ENCODE data around the gene LAMA2.

The LAMA2 gene

DNA sequence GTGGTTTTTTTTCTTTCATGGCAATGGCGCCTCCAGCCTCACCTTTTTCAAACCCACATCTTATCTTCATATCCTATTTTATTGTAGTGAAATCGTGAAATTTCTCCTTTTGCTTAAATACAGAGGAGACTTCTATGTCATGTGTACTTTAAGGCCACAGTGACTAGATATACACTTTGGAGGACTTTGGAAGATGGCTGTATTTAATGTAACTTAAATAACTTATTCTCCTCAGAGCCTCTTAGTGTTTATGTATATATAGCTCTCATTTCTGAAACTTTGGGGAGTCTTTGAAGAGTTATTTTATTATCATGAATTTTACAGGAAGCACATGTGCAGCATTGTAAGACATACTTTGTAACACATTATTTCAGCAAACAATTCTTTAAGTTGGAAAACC lies 968 bp downstream of the LAMA2 start:
- in situ Hi-C loops (cut with MboI; ENCODE audit: low sequenced_read_pairs, unreplicated experiment) = no loop called here
- no peak for TF ChIP-seq CTCF (IDR thresholded peaks at IDR 0.05; ENCODE audit: borderline replicate concordance, control extremely low read depth, extremely low read depth, insufficient read depth, missing control alignments)
- DNase-seq (ENCODE audit: low spot score) = no peak

DNA sequence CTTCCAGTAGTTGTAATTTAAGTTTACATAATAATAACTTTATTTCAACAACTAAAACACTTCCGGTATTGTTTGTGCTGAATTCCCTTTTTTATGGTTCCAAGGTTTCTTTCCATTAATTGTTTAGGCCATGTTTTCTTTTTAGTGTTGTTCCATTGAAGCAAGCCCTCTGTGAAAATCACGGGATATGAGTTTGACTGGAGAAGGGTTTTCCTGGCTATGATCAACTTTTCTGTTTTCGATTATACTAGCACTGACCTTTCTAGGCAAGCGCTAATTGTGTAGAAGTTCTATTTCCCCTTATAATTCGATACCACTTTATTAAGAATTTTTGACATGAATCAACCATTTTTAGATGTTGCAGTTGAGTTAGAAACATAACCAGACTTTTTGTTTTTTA lies 2.4 kb downstream of the LAMA2 start:
- TF ChIP-seq CTCF (IDR thresholded peaks at IDR 0.05; ENCODE audit: borderline replicate concordance, control extremely low read depth, extremely low read depth, insufficient read depth, missing control alignments) = no peak
- DNase-seq (ENCODE audit: low spot score) = no peak
- in situ Hi-C loops (cut with MboI; ENCODE audit: low sequenced_read_pairs, unreplicated experiment) = no loop called here

GRCh38 chr6:128886706-128887105 lies 3.8 kb downstream of the LAMA2 start:
- in situ Hi-C loops (cut with MboI; ENCODE audit: low sequenced_read_pairs, unreplicated experiment) = no loop called here
- no peak for TF ChIP-seq CTCF (IDR thresholded peaks at IDR 0.05; ENCODE audit: borderline replicate concordance, control extremely low read depth, extremely low read depth, insufficient read depth, missing control alignments)
- no peak for DNase-seq (ENCODE audit: low spot score)

GRCh38 chr6:128888444-128889175 lies 5.7 kb downstream of the LAMA2 start:
- in situ Hi-C loops (cut with MboI; ENCODE audit: low sequenced_read_pairs, unreplicated experiment) = no loop called here
- TF ChIP-seq CTCF (IDR thresholded peaks at IDR 0.05; ENCODE audit: borderline replicate concordance, control extremely low read depth, extremely low read depth, insufficient read depth, missing control alignments) = no peak
- no peak for DNase-seq (ENCODE audit: low spot score)

DNA sequence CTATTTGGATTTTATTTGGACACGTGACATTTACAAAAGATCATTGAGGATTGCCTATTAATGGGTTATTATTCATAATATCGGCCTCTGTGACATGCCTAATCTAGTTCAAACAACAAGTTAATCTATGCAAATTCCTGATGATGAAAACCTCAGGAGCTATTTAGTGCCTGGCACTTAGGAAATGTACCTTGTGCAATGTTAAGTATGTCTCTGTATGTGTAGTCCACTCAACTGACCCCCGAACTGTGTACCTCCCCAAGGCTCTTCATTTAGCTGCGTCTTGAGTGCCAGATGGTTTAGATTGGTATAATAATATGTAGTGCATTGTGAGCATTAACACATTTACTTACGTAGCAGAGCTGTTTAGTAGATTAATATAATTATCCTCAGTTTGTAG lies 6.9 kb downstream of the LAMA2 start:
- no peak for TF ChIP-seq CTCF (IDR thresholded peaks at IDR 0.05; ENCODE audit: borderline replicate concordance, control extremely low read depth, extremely low read depth, insufficient read depth, missing control alignments)
- DNase-seq (ENCODE audit: low spot score) = no peak
- in situ Hi-C loops (cut with MboI; ENCODE audit: low sequenced_read_pairs, unreplicated experiment) = no loop called here

DNA sequence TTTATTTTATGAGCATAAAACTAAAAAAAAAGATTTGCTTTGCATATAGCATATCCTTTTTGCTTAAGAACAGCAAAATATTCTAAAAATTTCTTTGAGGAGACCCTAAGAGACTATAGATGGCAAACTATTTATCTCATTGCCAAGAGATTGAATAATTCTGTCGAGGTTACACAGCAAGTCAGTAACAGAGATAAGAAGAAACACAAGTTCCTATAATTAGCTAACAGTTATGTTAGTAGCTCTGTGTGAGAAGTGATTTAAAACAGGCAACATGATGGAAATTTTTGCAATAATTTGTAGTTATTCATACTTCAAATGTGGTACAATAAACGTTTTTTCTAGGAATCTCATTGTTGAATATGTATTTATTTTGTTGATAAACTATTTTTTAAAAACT lies 9.1 kb downstream of the LAMA2 start:
- TF ChIP-seq CTCF (IDR thresholded peaks at IDR 0.05; ENCODE audit: borderline replicate concordance, control extremely low read depth, extremely low read depth, insufficient read depth, missing control alignments) = no peak
- in situ Hi-C loops (cut with MboI; ENCODE audit: low sequenced_read_pairs, unreplicated experiment) = no loop called here
- DNase-seq (ENCODE audit: low spot score) = no peak

Data from GM13976 (cell line).